Activated T-cell treated with anti-CD3 and anti-CD28 coated beads for 24 hours (primary cell): Measurements from ENCODE around the gene TRIM31.

Source experiments
- DNase-seq: peaks from one replicate; pipeline ENCODE4 v3.0.0-alpha.2; 2020; ENCODE audit warnings: low read depth

TRIM31 gene

DNA sequence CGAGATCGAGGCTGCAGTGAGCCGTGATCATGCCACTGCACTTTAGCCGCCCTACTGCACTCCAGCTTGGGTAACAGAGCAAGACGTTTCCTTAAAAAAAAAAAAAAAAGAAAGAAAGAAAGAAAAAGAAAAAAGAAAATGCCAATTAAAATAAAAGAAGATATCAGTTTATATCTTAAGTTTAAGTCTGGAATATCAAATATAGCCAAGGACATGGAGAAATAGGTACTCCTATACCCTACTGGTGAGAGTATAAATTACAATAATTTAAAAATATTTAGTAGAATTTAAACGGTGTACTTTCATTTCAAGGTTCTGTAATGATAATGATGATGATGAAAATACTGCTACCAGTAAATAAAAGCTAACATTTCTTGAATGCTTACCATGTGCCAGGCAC, 3.8 kb upstream of the TRIM31 start:
- DNase-seq: no peak

- no peak for DNase-seq
Observed at GRCh38 chr6:30113841-30114240, 951 bp upstream of the TRIM31 start.

DNA sequence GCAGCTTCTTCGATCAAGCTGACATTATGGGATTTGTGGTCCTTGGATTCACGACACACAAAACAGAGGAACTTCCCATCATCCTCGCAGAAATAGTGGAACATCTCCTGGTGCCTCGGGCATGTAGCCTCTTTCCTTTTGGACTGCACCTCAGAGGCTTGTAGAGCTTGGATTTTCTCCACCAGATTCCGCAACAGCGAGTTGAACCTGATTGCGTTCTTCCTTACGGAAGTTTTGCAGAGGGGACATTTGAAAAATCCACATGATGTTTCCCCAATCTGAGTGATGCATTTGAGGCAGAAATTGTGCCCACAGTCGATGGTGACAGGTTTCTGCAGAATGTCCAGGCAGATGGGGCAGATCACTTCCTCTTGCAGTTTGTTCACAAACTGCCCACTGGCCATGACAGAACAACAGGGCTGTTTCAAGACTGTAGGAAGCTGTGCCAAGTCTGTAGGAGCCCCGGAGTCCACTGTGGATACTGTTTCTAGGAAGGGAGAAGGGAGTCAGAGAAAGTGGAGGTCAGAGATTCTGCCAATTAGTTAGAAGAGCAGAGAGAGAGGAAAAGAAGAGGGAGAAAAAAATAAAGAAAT, 392 bp downstream of the TRIM31 start:
- no peak for DNase-seq

GRCh38 chr6:30111266-30111856, 1.5 kb downstream of the TRIM31 start:
- no peak for DNase-seq

- no peak for DNase-seq
Observed at GRCh38 chr6:30104661-30105060, 8.2 kb downstream of the TRIM31 start.

DNA sequence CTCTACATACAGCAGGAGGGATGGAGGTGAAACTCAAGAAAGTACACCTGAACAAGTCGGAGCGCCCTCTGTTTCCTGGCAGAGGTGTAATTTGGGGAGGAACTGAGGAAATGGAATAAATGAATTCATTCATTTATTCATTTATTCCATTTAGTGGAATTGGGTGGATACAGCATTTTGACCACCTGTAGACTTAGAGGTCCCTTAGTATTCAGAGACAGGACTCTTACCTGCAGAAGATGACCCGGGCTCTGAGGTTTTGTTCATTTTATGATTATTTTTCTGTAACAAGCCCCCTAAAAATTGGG, 9.1 kb downstream of the TRIM31 start:
- DNase-seq: no peak

GRCh38 chr6:30102970-30103871, 9.7 kb downstream of the TRIM31 start:
- peak; percentile 80 for DNase-seq

GRCh38 chr6:30102414-30102969, 10.4 kb downstream of the TRIM31 start:
- DNase-seq: no peak

- peak; percentile 55 for DNase-seq
Observed at GRCh38 chr6:30101444-30102413, 11.2 kb downstream of the TRIM31 start.

DNA sequence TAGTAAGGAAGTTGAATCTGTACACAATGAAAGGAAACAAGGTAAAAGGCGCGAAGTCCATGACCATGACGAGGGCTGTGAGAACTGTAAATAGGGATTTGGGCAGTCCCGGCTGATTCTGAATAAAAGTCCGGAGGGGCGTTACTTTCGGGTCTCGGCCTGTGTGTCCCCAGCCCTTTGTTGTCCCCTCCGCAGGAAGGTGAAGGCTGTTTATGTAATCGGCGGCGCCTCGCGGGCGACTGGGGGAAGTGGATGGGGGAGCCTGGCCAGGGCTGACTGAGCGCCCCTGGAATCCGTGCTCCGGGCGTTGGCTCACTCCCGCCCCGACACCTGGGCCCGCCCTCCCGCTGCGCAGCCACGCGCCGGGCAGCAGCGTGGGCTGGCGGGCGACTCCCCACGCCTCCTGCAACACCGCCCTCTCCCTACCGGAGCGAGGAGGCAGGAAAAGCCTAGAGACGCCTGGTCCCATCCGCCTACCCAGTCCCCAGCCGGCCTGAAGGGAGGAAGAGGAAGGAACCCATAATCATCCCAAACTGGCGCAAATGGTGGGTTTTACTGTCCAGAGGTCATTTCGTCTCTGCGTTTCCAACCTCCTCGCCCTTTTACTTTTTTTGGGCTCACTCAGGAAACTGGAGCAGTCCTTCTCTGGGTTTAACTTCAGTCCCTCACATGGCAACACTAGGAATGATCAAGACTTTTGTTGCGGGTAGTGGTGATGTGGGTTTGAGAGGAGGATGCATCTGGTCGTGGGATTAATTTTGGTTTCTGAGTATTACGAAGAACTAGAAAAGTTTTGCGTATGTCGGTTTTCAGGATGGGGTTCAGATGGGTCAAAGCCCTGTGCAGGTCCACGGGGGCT, 12.1 kb downstream of the TRIM31 start:
- DNase-seq: no peak

DNA sequence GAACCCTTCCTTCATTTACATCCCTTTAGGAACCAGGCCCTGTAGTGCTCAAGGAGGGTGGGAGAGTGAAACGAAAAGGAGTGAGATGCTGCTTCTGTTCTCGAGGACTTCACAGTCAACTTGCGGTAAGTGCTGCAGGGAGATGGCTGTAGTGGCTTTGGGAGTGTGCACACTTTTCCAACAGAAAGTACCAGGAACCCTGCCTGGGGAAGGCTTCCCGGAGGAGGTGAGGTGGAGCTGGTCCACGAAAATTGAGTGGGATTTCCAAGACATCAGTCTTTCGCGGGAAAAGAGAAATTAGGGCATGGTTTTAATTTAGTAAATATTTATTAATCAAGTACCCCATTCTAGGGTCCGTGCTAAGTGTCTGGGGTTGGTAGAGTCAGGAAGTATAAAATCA, 12.7 kb downstream of the TRIM31 start:
- DNase-seq: no peak

DNA sequence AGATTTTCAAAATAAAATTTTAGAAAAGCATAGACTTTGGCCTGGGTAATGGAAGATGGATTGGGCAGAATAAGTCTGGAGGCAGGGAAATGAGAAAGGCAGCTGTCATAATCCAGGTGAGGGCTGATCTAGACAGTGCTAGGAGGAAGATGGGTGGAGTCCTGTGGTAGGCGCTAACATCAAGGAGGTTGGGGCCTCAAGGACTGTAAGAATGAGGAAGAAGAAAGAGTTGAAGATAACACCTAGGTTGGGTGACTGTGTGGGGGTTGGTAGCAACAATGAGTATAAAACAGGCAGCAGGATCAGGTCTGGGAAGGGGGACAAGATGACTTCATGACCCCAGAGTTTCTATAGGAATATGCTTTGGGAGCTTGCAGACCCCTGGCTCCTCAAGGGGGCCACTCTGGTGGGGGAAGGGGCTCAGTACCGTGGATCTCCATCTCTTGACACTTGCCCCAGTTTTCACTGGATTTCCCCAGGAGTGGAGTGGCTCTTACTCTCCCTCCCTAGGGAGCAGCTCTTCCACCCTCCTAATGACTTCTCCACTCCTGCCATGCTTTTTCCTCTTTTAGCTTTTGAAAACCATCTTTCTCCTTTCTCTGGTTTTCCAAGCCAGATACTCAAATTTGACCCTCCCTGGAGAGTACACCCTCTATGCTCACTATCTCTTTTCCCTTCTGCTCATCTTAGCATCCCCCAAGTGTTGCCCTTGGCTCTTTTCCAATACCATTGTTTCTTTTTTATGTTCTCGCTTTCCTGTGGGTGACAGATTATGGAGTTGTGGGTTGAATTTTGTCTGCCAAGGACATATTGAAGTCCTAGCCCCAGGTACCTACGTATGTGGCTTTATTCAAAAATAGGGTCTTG, 14.8 kb downstream of the TRIM31 start:
- no peak for DNase-seq

DNA sequence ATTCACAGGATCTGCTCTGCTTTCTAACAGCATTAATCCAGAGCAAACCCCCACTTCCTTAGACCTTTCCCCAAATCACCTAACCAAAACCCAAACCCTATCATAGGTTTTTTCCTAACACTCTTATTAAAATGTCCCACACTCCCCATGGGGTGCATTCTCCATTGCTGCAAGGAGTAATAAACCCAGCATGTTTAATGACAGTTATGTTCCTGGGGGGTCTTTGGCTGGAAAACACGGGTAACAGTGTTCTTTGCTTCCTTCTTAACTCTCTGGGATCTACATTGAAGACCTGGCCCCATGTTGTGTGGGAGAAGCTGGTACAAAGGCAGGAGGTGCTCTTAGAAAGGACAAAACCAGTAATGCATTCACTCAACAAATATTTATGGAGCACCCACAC, 16.1 kb downstream of the TRIM31 start:
- no peak for DNase-seq

- DNase-seq: no peak
Observed at GRCh38 chr6:30093951-30094661, 18.8 kb downstream of the TRIM31 start.

GRCh38 chr6:30092852-30093543, 19.9 kb downstream of the TRIM31 start:
- no peak for DNase-seq

DNA sequence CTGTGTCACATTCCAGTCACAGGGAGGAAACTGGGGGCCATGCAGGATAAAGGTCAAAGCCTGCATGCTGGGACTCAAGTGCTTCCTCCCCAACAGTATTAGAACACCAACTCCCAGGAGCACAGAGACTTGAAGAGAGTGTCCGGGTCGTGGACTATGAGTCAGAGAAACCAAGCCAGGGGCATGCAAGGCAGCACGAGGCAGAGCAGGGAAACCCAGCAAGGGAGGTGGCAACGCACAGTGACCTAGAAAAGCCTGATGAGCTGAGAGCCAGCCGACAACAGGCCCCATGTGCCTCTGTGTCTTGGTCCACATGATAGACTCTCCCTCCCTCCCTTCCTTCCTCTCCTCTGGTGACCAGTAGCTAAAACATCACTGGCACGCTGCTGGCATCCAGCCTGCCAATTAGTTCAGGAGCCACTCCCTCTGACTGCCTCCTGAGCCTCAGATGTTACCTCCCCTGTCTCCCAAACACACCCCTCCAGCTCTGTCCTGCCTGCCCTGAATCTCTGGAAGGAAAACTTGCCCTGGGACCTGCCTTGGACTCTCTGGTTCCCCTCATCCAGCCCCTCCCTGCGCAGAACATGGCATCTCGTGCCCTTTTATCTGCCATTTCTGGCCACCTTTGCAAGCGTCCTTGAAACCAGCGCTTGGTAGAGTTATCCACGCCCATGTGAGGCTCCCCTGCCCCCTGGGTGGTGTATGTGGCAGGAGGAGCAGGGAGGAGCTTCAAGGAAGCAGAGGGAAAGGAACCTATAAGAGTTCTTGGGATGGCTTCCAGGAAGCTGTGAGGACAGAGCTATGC, 21.1 kb downstream of the TRIM31 start:
- no peak for DNase-seq

DNA sequence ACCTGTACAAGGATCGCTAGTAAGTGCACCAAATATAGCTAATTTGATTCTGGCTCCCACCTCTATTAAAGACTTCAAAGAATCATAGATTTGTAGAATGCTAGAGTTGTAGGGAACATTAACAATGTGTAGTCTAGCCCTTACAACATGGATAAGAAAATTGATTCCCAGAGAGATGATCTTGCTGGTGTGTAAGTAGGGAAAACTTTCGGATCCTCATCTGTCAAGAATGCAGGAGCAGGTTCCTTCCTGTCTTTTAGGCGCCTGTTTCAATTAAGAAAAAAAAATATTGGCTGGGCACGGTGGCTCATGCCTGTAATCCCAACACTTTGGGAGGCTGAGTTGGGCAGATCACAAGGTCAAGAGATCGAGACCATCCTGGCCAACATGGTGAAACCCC, 25.0 kb downstream of the TRIM31 start:
- no peak for DNase-seq

DNA sequence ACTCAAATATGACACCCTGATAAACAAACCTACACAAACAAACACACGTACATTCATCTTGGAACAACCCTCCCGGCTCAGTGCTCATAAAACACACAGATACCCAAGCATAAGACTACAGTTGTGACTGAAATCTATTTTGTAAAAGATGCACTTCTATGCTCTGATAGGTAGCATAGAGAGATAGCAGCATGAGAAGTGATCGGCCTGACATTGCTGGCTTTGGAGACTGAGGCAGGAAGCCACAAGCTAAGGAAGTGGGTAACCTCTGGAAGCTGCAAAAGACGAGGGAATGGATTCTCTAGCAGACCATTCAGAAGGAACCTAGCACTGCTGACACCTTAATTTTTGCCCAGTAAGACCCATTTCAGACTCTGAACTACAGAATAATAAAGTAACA, 35.7 kb downstream of the TRIM31 start:
- DNase-seq: no peak
